Sigmoid colon (tissue), 7 donors: ENCODE measurements around the gene CCSER1. TPM values are rescaled to one million over a fixed set of nuclear protein-coding genes. Genes with fewer than 3 reads are reported as not detected.

Experiments
- DNase-seq: peaks from one replicate; pipeline ENCODE4 v3.0.0-alpha.2; 2019
- H3K27ac ChIP-seq, 4 donors: fragments of 200-600 bp; sonication (generic); one replicate each; pipeline ENCODE4 v1.5.1; 2016 to 2019; ENCODE audit warnings: mild to moderate bottlenecking in 1 of 4
- H3K27me3 ChIP-seq, 3 donors: fragments of 200-600 bp; sonication (generic); one replicate each; pipeline ENCODE4 v1.5.1; 2019; ENCODE audit warnings: mild to moderate bottlenecking in 1 of 3
- H3K36me3 ChIP-seq, 4 donors: fragments of 200-600 bp; sonication (generic); one replicate each; pipeline ENCODE4 v1.5.1; 2016 to 2019
- H3K4me1 ChIP-seq, 4 donors: fragments of 200-600 bp; sonication (generic); one replicate each; pipeline ENCODE4 v1.5.1; 2017 to 2019
- H3K4me3 ChIP-seq, 4 donors: fragments of 200-600 bp; sonication (generic); one replicate each; pipeline ENCODE4 v1.5.1; 2017 to 2019; ENCODE audit warnings: mild to moderate bottlenecking in 2 of 4, moderate library complexity in 1 of 4
- H3K9me3 ChIP-seq, 4 donors: fragments of 200-600 bp in 3 of 4; sonication (generic) in 3 of 4; one replicate each; pipeline versions ENCODE4 v1.5.1 to v1.6.1; 2013 to 2019
- EP300 ChIP-seq, 4 donors: sonication (generic); formaldehyde crosslinking; IDR thresholded peaks; one replicate each; pipeline ENCODE4 v1.6.1; 2017; ENCODE audit warnings: antibody characterized with exemption in 4 of 4
- POLR2A ChIP-seq, 2 donors: fragments of 450-650 bp; IDR thresholded peaks; one replicate each; pipeline ENCODE4 v1.6.1; 2016; ENCODE audit warnings: antibody characterized with exemption in 2 of 2, mild to moderate bottlenecking in 2 of 2, moderate library complexity in 2 of 2
- POLR2AphosphoS5 ChIP-seq, 4 donors: sonication (generic); formaldehyde crosslinking; IDR thresholded peaks; one replicate each; pipeline ENCODE4 v1.6.1; 2017; ENCODE audit warnings: antibody characterized with exemption in 4 of 4
- whole genome bisulfite sequencing, 2 donors: extraction: QIAGEN DNeasy Blood & Tissue Kit; methylation state at CpG; one replicate each; pipeline ENCODE4 v1.1.7; 2013; 5-methylcytosine and 5-hydroxymethylcytosine counted together
- intact Hi-C: fragments of 100-400 bp; cut with DNase I; formaldehyde crosslinking; loops from one replicate; pipeline ENCODE4 v1.15.1; 2023
- polyA plus RNA-seq, 3 donors: library from polyadenylated mRNA; stranded (reverse); fragments of 200-250 nt; gene quantifications; one replicate each; pipeline ENCODE4 v1.2.3, GENCODE V29; 2013
- total RNA-seq, 4 donors: library from RNA; depleted of rRNA; stranded (reverse); fragments of >200 nt; gene quantifications; one replicate each; pipeline ENCODE4 v1.1.0, GENCODE V29; 2016
- TF ChIP-seq, protein P1 (sequence below), 4 experiments: fragments of 450-650 bp in 3 of 4; fragments of 200-600 bp in 1 of 4; IDR thresholded peaks; one replicate each; pipeline ENCODE4 v1.5.1; 2016 to 2019; ENCODE audit warnings: antibody characterized with exemption in 4 of 4, mild to moderate bottlenecking in 3 of 4, moderate library complexity in 2 of 4
- donor health status: healthy with polysubstance abuse.
- donor health status: Bipolar disorder and iron deficiency.
- donor health status: healthy.

Gene CCSER1
- total and polyA plus RNA-seq, 7 donors, result 1.6 to 7.2 (median 4.2) TPM

DNA sequence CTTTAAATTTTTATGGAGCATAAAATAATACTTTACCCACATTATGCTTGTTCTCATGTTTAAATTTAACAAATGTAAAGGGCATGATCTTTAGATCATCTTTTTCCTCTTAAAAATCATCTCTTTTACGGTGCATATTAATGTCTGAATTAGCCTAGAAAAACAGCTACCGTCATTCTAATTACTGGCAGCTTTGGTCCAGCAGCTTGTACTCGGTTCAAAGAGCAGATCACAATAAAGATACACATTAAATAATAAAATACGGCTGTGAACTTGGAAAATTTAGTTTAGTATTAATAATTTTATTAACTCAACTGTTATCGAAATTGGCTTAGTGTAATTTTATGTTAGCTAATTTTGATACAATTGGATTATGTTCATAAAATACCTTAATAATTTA, 19.1 kb downstream of the CCSER1 start:
- Histone ChIP-seq H3K27ac (no peak overlapping the region), H3K36me3 (no peaks in the 10 kb centered on the region), H3K4me3 (no peak overlapping the region), H3K9me3 (no peaks in the 10 kb centered on the region), H3K27me3 (no peaks in the 10 kb centered on the region), H3K4me1 (no peaks in the 10 kb centered on the region)
- no peak for TF ChIP-seq POLR2AphosphoS5 (IDR thresholded peaks at IDR 0.05)
- no peak for TF ChIP-seq EP300 (IDR thresholded peaks at IDR 0.05)
- TF ChIP-seq POLR2A (IDR thresholded peaks at IDR 0.05), result no peak
- TF ChIP-seq, protein P1, sequence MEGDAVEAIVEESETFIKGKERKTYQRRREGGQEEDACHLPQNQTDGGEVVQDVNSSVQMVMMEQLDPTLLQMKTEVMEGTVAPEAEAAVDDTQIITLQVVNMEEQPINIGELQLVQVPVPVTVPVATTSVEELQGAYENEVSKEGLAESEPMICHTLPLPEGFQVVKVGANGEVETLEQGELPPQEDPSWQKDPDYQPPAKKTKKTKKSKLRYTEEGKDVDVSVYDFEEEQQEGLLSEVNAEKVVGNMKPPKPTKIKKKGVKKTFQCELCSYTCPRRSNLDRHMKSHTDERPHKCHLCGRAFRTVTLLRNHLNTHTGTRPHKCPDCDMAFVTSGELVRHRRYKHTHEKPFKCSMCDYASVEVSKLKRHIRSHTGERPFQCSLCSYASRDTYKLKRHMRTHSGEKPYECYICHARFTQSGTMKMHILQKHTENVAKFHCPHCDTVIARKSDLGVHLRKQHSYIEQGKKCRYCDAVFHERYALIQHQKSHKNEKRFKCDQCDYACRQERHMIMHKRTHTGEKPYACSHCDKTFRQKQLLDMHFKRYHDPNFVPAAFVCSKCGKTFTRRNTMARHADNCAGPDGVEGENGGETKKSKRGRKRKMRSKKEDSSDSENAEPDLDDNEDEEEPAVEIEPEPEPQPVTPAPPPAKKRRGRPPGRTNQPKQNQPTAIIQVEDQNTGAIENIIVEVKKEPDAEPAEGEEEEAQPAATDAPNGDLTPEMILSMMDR (IDR thresholded peaks at IDR 0.05), result no peak
- 52 to 84% methylated on average over 5 of the region's 5 CpGs for WGBS, 2 donors
- intact Hi-C loops, result no loop called here
- no peak for DNase-seq

DNA sequence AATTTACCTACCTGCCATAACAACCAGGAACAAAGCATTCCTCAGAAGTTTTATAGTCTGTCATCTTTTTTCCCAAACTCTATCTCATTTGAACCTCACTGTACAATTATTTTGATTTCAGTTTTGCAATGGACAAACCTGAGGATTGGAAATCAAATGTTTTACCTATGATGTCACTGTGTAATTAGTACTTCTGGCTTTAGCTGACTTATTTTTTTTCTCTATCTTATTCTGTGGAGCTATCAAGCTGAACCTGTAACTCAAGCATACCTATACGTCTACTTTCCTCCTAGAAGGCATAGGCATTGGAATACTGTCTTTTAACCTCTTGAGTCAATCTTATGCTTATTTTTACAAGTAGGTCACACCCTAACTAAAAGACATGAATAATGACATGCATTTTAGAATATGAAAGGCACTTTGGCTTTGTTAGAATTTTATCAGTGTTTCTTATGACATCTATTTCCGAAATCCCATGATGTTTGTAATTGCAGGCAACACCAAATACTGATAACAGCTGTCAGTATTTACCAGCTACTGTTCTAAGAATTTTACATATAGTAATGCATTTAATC, 21.5 kb downstream of the CCSER1 start:
- TF ChIP-seq POLR2A (IDR thresholded peaks at IDR 0.05) (no peak), EP300 (IDR thresholded peaks at IDR 0.05) (no peak), POLR2AphosphoS5 (IDR thresholded peaks at IDR 0.05) (no peak)
- TF ChIP-seq, protein P1 (IDR thresholded peaks at IDR 0.05), result no peak
- no peaks in the 10 kb centered on the region for H3K9me3 ChIP-seq
- no peak overlapping the region for H3K4me3 ChIP-seq
- no peaks in the 10 kb centered on the region for H3K36me3 ChIP-seq
- H3K27ac ChIP-seq, result no peak overlapping the region
- no peaks in the 10 kb centered on the region for H3K27me3 ChIP-seq
- intact Hi-C loops, result no loop called here
- 62 to 85% methylated on average over 2 of the region's 2 CpGs for WGBS, 2 donors
- no peaks in the 10 kb centered on the region for H3K4me1 ChIP-seq
- DNase-seq, result no peak

DNA sequence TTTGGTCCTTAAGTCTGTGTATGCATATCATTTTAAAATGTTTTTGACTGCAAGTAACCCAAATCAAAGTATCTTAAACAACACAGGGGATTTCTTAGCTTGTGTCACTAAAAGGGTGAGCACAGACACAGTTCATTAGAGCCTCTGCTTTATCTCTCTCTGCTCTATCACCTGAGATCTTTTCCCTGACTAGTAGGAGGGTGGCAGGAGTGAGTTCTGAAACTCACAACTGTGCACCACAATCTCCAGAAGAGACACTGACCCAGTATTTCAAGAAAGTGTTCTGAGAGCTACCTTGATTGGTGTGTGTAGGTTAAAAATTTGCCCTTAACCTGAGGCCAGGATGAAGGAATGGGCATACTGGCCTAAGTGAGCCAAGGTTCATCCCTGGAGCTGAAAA, 24.8 kb downstream of the CCSER1 start:
- intact Hi-C loops, result no loop called here
- no peak for DNase-seq
- Histone ChIP-seq H3K4me1 (no peaks in the 10 kb centered on the region), H3K27ac (no peak overlapping the region), H3K36me3 (no peaks in the 10 kb centered on the region), H3K4me3 (no peak overlapping the region), H3K27me3 (no peaks in the 10 kb centered on the region), H3K9me3 (no peaks in the 10 kb centered on the region)
- TF ChIP-seq POLR2A (IDR thresholded peaks at IDR 0.05) (no peak), EP300 (IDR thresholded peaks at IDR 0.05) (no peak), POLR2AphosphoS5 (IDR thresholded peaks at IDR 0.05) (no peak)
- TF ChIP-seq, protein P1 (IDR thresholded peaks at IDR 0.05), result no peak

DNA sequence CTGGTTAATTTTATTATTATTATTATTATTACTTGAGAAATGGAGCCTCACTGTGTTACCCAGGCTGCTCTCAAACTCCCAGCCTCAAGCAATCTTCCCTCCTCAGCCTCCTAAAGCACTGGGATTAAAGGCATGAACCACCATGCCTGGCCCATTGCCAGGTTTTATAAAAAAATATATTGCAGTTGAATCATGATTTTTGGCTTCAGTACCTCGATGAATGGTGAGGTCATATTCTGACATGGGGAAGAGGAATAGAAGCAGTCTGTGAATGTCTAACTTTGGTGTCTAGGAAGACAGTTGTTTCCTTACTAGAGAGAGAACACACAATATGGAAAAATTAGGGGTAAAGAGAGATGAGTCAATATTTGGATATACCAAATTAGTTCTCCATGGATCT, 32.0 kb downstream of the CCSER1 start:
- H3K9me3 ChIP-seq, result no peaks in the 10 kb centered on the region
- intact Hi-C loops, result no loop called here
- H3K27ac ChIP-seq, result no peak overlapping the region
- no peaks in the 10 kb centered on the region for H3K36me3 ChIP-seq
- DNase-seq, result no peak
- no peak overlapping the region for H3K4me3 ChIP-seq
- TF ChIP-seq, protein P1 (IDR thresholded peaks at IDR 0.05), result no peak
- TF ChIP-seq POLR2AphosphoS5 (IDR thresholded peaks at IDR 0.05) (no peak), EP300 (IDR thresholded peaks at IDR 0.05) (no peak), POLR2A (IDR thresholded peaks at IDR 0.05) (no peak)
- WGBS, 2 donors, result 13 to 54% methylated on average over 1 of the region's 1 CpG
- H3K4me1 ChIP-seq, result no peaks in the 10 kb centered on the region
- no peaks in the 10 kb centered on the region for H3K27me3 ChIP-seq

DNA sequence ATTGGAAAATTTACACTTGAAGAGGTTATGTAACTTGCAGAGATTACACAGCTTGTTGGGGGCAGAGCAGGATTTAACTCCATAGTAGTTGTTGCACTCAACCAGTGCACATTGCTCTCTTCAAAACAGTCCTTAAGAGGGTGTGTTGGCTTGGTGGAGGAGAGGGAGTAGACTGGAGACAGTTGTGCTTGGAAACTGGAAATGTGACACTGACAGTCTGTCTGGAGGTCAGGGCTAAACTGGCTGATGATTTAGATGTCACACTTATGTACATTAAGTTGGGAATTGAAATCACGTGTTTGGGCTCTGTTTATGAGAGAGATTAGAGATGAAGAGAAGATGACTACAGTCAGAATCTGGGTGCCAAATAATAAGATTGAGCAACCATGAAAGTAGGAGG, 32.9 kb downstream of the CCSER1 start:
- H3K36me3 ChIP-seq, result no peaks in the 10 kb centered on the region
- no peaks in the 10 kb centered on the region for H3K9me3 ChIP-seq
- no peak overlapping the region for H3K4me3 ChIP-seq
- intact Hi-C loops, result no loop called here
- 46 to 89% methylated on average over 1 of the region's 1 CpG for WGBS, 2 donors
- no peaks in the 10 kb centered on the region for H3K4me1 ChIP-seq
- no peak for DNase-seq
- no peak overlapping the region for H3K27ac ChIP-seq
- H3K27me3 ChIP-seq, result no peaks in the 10 kb centered on the region
- TF ChIP-seq POLR2AphosphoS5 (IDR thresholded peaks at IDR 0.05) (no peak), POLR2A (IDR thresholded peaks at IDR 0.05) (no peak), EP300 (IDR thresholded peaks at IDR 0.05) (no peak)
- TF ChIP-seq, protein P1 (IDR thresholded peaks at IDR 0.05), result no peak
